Measurements from ENCODE around the gene COP1.

GRCh38 chr1:176110203-176110602, 96.9 kb downstream of the COP1 start:
- TF ChIP-seq, protein P1, sequence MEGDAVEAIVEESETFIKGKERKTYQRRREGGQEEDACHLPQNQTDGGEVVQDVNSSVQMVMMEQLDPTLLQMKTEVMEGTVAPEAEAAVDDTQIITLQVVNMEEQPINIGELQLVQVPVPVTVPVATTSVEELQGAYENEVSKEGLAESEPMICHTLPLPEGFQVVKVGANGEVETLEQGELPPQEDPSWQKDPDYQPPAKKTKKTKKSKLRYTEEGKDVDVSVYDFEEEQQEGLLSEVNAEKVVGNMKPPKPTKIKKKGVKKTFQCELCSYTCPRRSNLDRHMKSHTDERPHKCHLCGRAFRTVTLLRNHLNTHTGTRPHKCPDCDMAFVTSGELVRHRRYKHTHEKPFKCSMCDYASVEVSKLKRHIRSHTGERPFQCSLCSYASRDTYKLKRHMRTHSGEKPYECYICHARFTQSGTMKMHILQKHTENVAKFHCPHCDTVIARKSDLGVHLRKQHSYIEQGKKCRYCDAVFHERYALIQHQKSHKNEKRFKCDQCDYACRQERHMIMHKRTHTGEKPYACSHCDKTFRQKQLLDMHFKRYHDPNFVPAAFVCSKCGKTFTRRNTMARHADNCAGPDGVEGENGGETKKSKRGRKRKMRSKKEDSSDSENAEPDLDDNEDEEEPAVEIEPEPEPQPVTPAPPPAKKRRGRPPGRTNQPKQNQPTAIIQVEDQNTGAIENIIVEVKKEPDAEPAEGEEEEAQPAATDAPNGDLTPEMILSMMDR (IDR thresholded peaks at IDR 0.05) = no peak
- no peak for TF ChIP-seq POLR2AphosphoS5 (IDR thresholded peaks at IDR 0.05)
- no peak for TF ChIP-seq POLR2A (IDR thresholded peaks at IDR 0.05)
